ENCODE results near the gene FBXW8. TPM values are rescaled to one million over a fixed set of nuclear protein-coding genes. Genes with fewer than 3 reads are reported as not detected.
A peak's percentile ranks its signal among the peaks of the same experiment; 100 is the strongest.

FBXW8 gene
- 1 to 10 TPM; 7.3 to 8.0 TPM for total RNA-seq

- Mint-ChIP-seq H3K4me1 (peaks cover 26% of the 10 kb centered on the region), H3K36me3 (peaks cover 28% of the 10 kb centered on the region), H3K27me3 (peaks cover 3% of the 10 kb centered on the region), H3K9me3 (no peaks in the 10 kb centered on the region), H3K27ac (peak within 1 kb of the TSS; percentile 89), H3K4me3 (peak within 1 kb of the TSS; percentile 86)
- peak; percentile 80 for DNase-seq
Measured at GRCh38 chr12:116910645-116911451, at the start of gene FBXW8. FBXW8 (plus strand) TSS chr12:116910950; CDS start chr12:116911038, 88 bp downstream.

- Mint-ChIP-seq H3K9me3 (peaks cover 2% of the 10 kb centered on the region), H3K27ac (no peak overlapping the region), H3K4me3 (no peak overlapping the region), H3K4me1 (peaks cover 6% of the 10 kb centered on the region), H3K36me3 (no peaks in the 10 kb centered on the region), H3K27me3 (peaks cover 41% of the 10 kb centered on the region)
- peak; percentile 41 for DNase-seq
Measured at GRCh38 chr12:116861320-116861719, 49.4 kb upstream of the FBXW8 start.

- H3K9me3 Mint-ChIP-seq, result peaks cover 2% of the 10 kb centered on the region
- DNase-seq, result no peak
- peaks cover 34% of the 10 kb centered on the region for H3K27me3 Mint-ChIP-seq
- no peaks in the 10 kb centered on the region for H3K36me3 Mint-ChIP-seq
- H3K4me1 Mint-ChIP-seq, result peaks cover 6% of the 10 kb centered on the region
- H3K4me3 Mint-ChIP-seq, result no peak overlapping the region
- no peak overlapping the region for H3K27ac Mint-ChIP-seq
Measured at GRCh38 chr12:116862167-116862566, 48.6 kb upstream of the FBXW8 start.

- Mint-ChIP-seq H3K36me3 (no peaks in the 10 kb centered on the region), H3K4me3 (no peak overlapping the region), H3K9me3 (peaks cover 2% of the 10 kb centered on the region), H3K4me1 (peaks cover 6% of the 10 kb centered on the region), H3K27ac (no peak overlapping the region), H3K27me3 (peaks cover 23% of the 10 kb centered on the region)
- DNase-seq, result no peak
Measured at GRCh38 chr12:116863275-116863767, 47.4 kb upstream of the FBXW8 start.

GRCh38 chr12:116864371-116865160 is 46.2 kb upstream of the FBXW8 start:
- H3K4me1 Mint-ChIP-seq, result peaks cover 6% of the 10 kb centered on the region
- H3K9me3 Mint-ChIP-seq, result peaks cover 2% of the 10 kb centered on the region
- H3K27ac Mint-ChIP-seq, result no peak overlapping the region
- H3K27me3 Mint-ChIP-seq, result peaks cover 14% of the 10 kb centered on the region
- no peaks in the 10 kb centered on the region for H3K36me3 Mint-ChIP-seq
- DNase-seq, result no peak
- H3K4me3 Mint-ChIP-seq, result no peak overlapping the region

- H3K27me3 Mint-ChIP-seq, result peaks cover 3% of the 10 kb centered on the region
- H3K4me1 Mint-ChIP-seq, result no peaks in the 10 kb centered on the region
- no peaks in the 10 kb centered on the region for H3K36me3 Mint-ChIP-seq
- no peaks in the 10 kb centered on the region for H3K9me3 Mint-ChIP-seq
- no peak overlapping the region for H3K27ac Mint-ChIP-seq
- no peak overlapping the region for H3K4me3 Mint-ChIP-seq
- no peak for DNase-seq
Measured at GRCh38 chr12:116867523-116867922, 43.2 kb upstream of the FBXW8 start.

- no peak for DNase-seq
- Mint-ChIP-seq H3K4me1 (peaks cover 11% of the 10 kb centered on the region), H3K27me3 (peaks cover 4% of the 10 kb centered on the region), H3K27ac (no peak overlapping the region), H3K9me3 (no peaks in the 10 kb centered on the region), H3K4me3 (no peak overlapping the region), H3K36me3 (no peaks in the 10 kb centered on the region)
Measured at GRCh38 chr12:116870306-116870705, 40.4 kb upstream of the FBXW8 start.

GRCh38 chr12:116874324-116874995 is 36.3 kb upstream of the FBXW8 start:
- Mint-ChIP-seq H3K9me3 (no peaks in the 10 kb centered on the region), H3K27ac (peak overlapping the region; percentile 30), H3K27me3 (peaks cover 45% of the 10 kb centered on the region), H3K4me1 (peaks cover 23% of the 10 kb centered on the region), H3K4me3 (no peak overlapping the region), H3K36me3 (no peaks in the 10 kb centered on the region)
- DNase-seq, result no peak

- H3K36me3 Mint-ChIP-seq, result no peaks in the 10 kb centered on the region
- H3K9me3 Mint-ChIP-seq, result no peaks in the 10 kb centered on the region
Measured at GRCh38 chr12:116876151-116876869, 34.4 kb upstream of the FBXW8 start.

GRCh38 chr12:116878567-116879508 is 31.9 kb upstream of the FBXW8 start:
- H3K36me3 Mint-ChIP-seq, result no peaks in the 10 kb centered on the region
- H3K9me3 Mint-ChIP-seq, result no peaks in the 10 kb centered on the region
- H3K4me3 Mint-ChIP-seq, result peak overlapping the region; percentile 69
- peaks cover 81% of the 10 kb centered on the region for H3K27me3 Mint-ChIP-seq
- DNase-seq, result peak; percentile 7
- peaks cover 30% of the 10 kb centered on the region for H3K4me1 Mint-ChIP-seq
- no peak overlapping the region for H3K27ac Mint-ChIP-seq

More at GRCh38 chr12:116876151-116876869, 34.4 kb upstream of the FBXW8 start:
- no peak for DNase-seq
- Mint-ChIP-seq H3K27me3 (peaks cover 58% of the 10 kb centered on the region), H3K4me1 (peaks cover 33% of the 10 kb centered on the region), H3K4me3 (no peak overlapping the region), H3K27ac (no peak overlapping the region)

- Mint-ChIP-seq H3K27ac (no peak overlapping the region), H3K4me1 (peaks cover 25% of the 10 kb centered on the region), H3K36me3 (no peaks in the 10 kb centered on the region), H3K9me3 (no peaks in the 10 kb centered on the region), H3K4me3 (peak overlapping the region; percentile 81), H3K27me3 (peaks cover 86% of the 10 kb centered on the region)
- peak; percentile 30 for DNase-seq
Measured at GRCh38 chr12:116879509-116880212, 31.1 kb upstream of the FBXW8 start.

GRCh38 chr12:116880213-116880816 is 30.4 kb upstream of the FBXW8 start:
- no peak overlapping the region for H3K27ac Mint-ChIP-seq
- H3K36me3 Mint-ChIP-seq, result no peaks in the 10 kb centered on the region
- H3K9me3 Mint-ChIP-seq, result no peaks in the 10 kb centered on the region
- peaks cover 84% of the 10 kb centered on the region for H3K27me3 Mint-ChIP-seq
- no peak for DNase-seq
- H3K4me3 Mint-ChIP-seq, result peak overlapping the region; percentile 81
- peaks cover 25% of the 10 kb centered on the region for H3K4me1 Mint-ChIP-seq
